Endothelial cell of umbilical vein (primary cell): ENCODE results near the gene REPS2. TPM values are rescaled to one million over a fixed set of nuclear protein-coding genes. Genes with fewer than 3 reads are reported as not detected.

Source experiments
- BruUV-seq: library from RNA; stranded (reverse); fragments of 400-500 nt; replicated peaks from 2 replicates; lab custom pipeline; 2021; lab: Mats Ljungman, UMichigan
- CTCF ChIA-PET: fragments of 300-600, 350-600 bp; sonication (Branson Sonifier 250); formaldehyde crosslinking; loops from one replicate; lab custom pipeline; 2021; ENCODE audit warnings: antibody characterized with exemption, inconsistent platforms; lab: Charles Lee
- POLR2A ChIA-PET: fragments of 300-600, 350-600 bp; sonication (Branson Sonifier 250); formaldehyde crosslinking; loops from one replicate; lab custom pipeline; 2021; ENCODE audit warnings: antibody characterized with exemption, inconsistent platforms; lab: Charles Lee
- DNase-seq: peaks from one replicate; pipeline ENCODE4 v3.0.0-alpha.2; 2011; ENCODE audit warnings: low read depth, low spot score
- FAIRE-seq: peaks from 2 replicates; lab custom pipeline; 2011; peaks lifted over from hg19 to GRCh38; lab: Jason Lieb, UNC
- H2AFZ ChIP-seq: 2 replicates; pipeline ENCODE4 v1.6.0; 2012; ENCODE audit warnings: low read depth, low read length, control low read depth, inconsistent platforms
- H3K27ac ChIP-seq: 2 replicates; pipeline ENCODE4 v1.5.1; 2011; ENCODE audit warnings: low read depth, mild to moderate bottlenecking, control low read depth, low read length, moderate library complexity; ENCODE audit not compliant: insufficient read depth
- H3K27me3 ChIP-seq, 2 experiments: 2 replicates each; pipeline versions ENCODE4 v1.6.0 to v1.6.1; 2011; ENCODE audit warnings: low read length in 2 of 2, mixed read lengths in 1 of 2; ENCODE audit not compliant: control insufficient read depth in 2 of 2, insufficient read depth in 2 of 2
- H3K36me3 ChIP-seq, 2 experiments: 2 replicates in 1 of 2; 3 replicates in 1 of 2; pipeline ENCODE4 v1.5.1; 2011; ENCODE audit warnings: low read length in 2 of 2, mild to moderate bottlenecking in 1 of 2, moderate library complexity in 1 of 2; ENCODE audit not compliant: control insufficient read depth in 2 of 2, insufficient read depth in 2 of 2; ENCODE audit errors: extremely low read depth in 1 of 2
- H3K4me1 ChIP-seq: 3 replicates; pipeline ENCODE4 v1.5.1; 2011; ENCODE audit warnings: mild to moderate bottlenecking, low read length; ENCODE audit not compliant: control insufficient read depth, insufficient read depth; ENCODE audit errors: extremely low read depth
- H3K4me2 ChIP-seq: 2 replicates; pipeline ENCODE4 v1.6.1; 2011; ENCODE audit warnings: low read length, control low read depth, mixed read lengths; ENCODE audit not compliant: insufficient read depth
- H3K4me3 ChIP-seq, 3 experiments: fragments of 200-600 bp in 1 of 3; sonication (generic), shearing (Covaris generic) in 1 of 3; replicated peaks in 1 of 3; 2 replicates each; pipeline ENCODE4 v1.5.1; 2011 to 2016; ENCODE audit warnings: control low read depth in 3 of 3, low read length in 3 of 3, mild to moderate bottlenecking in 2 of 3, inconsistent platforms in 1 of 3, low read depth in 1 of 3, moderate library complexity in 1 of 3; ENCODE audit not compliant: insufficient read depth in 1 of 3
- H3K79me2 ChIP-seq: 2 replicates; pipeline ENCODE4 v1.6.0; 2012; ENCODE audit warnings: low read length, inconsistent platforms; ENCODE audit not compliant: control insufficient read depth, insufficient read depth
- H3K9ac ChIP-seq: replicated peaks from 2 replicates; pipeline ENCODE3; 2011; ENCODE audit warnings: low read length, control low read depth; ENCODE audit not compliant: insufficient read depth; ENCODE audit errors: extremely low read depth
- H3K9me1 ChIP-seq: replicated peaks from 3 replicates; pipeline ENCODE4 v1.6.0; 2011; ENCODE audit warnings: mild to moderate bottlenecking, low read length; ENCODE audit not compliant: control insufficient read depth, insufficient read depth; ENCODE audit errors: extremely low read depth
- H3K9me3 ChIP-seq: replicated peaks from 2 replicates; pipeline ENCODE4 v1.5.1; 2012; ENCODE audit warnings: low read length, inconsistent platforms; ENCODE audit not compliant: control insufficient read depth, insufficient read depth
- H4K20me1 ChIP-seq: replicated peaks from 2 replicates; pipeline ENCODE3; 2011; ENCODE audit warnings: mild to moderate bottlenecking, low read length; ENCODE audit not compliant: control insufficient read depth, insufficient read depth; ENCODE audit errors: extremely low read depth
- CTCF ChIP-seq, 2 donors: IDR thresholded peaks; 1 replicate in 1 of 2; 2 replicates in 1 of 2; pipeline ENCODE4 v1.5.1; 2011; ENCODE audit warnings: low read length in 2 of 2, mild to moderate bottlenecking in 2 of 2, moderate library complexity in 2 of 2, control low read depth in 1 of 2, inconsistent platforms in 1 of 2, low read depth in 1 of 2; ENCODE audit not compliant: insufficient read depth in 1 of 2; ENCODE audit errors: extremely low read depth in 1 of 2
- EZH2 ChIP-seq: IDR thresholded peaks from 2 replicates; pipeline ENCODE4 v1.6.1; 2012; ENCODE audit warnings: borderline replicate concordance, low read depth, mild to moderate bottlenecking, moderate library complexity, low read length, inconsistent platforms; ENCODE audit not compliant: severe bottlenecking
- FOS ChIP-seq: IDR thresholded peaks from 2 replicates; pipeline ENCODE4 v1.6.1; 2011; ENCODE audit warnings: mild to moderate bottlenecking, low read length, moderate library complexity, borderline replicate concordance; ENCODE audit not compliant: insufficient read depth
- GATA2 ChIP-seq: IDR thresholded peaks from 2 replicates; pipeline ENCODE4 v1.7.0; 2011; ENCODE audit warnings: low read depth, mild to moderate bottlenecking, moderate library complexity, mixed read lengths, low read length; ENCODE audit not compliant: insufficient read length, insufficient read depth
- JUN ChIP-seq: IDR thresholded peaks from 2 replicates; pipeline ENCODE4 v1.6.1; 2011; ENCODE audit warnings: borderline replicate concordance, low read depth; ENCODE audit not compliant: insufficient read length, insufficient read depth
- MYC ChIP-seq: IDR thresholded peaks from one replicate; pipeline ENCODE4 v1.6.1; 2011; ENCODE audit warnings: mild to moderate bottlenecking, low read depth, low read length
- dilution Hi-C: fragments of 300-500 bp; cut with MboI; formaldehyde crosslinking; loops from one replicate; pipeline ENCODE4 v1.15.0; 2019; ENCODE audit warnings: low sequenced_read_pairs; ENCODE audit not compliant: extremely low pct_ligation_motif_present
- intact Hi-C: fragments of 100-400 bp; cut with micrococcal nuclease; formaldehyde crosslinking; loops from one replicate; pipeline ENCODE4 v1.10.0; 2022
- polyA plus RNA-seq, 4 experiments: library from polyadenylated mRNA; depleted of rRNA in 3 of 4; stranded (reverse) in 3 of 4; unstranded in 1 of 4; fragments of >200 nt; gene quantifications; 2 replicates each; pipeline versions ENCODE4 v1.2.1 to v1.2.3, GENCODE V29; 2011 to 2012; ENCODE audit warnings: missing spikeins in 1 of 4
- total RNA-seq: library from RNA; stranded (reverse); gene quantifications from 2 replicates; pipeline ENCODE4 v1.2.3, GENCODE V29; 2021
- TF ChIP-seq, protein P1 (sequence below): IDR thresholded peaks from 2 replicates; pipeline ENCODE4 v1.6.1; 2011; ENCODE audit not compliant: insufficient read depth, insufficient read length

Gene REPS2
- total and polyA plus RNA-seq, 2 donors (not counting 3 experiments of a cell fraction or from before 2014, with no cell fraction given): 0.91 to 2.6 TPM

GRCh38 chrX:17020356-17020755, 73.9 kb downstream of the REPS2 start:
- no peak for TF ChIP-seq CTCF (IDR thresholded peaks at IDR 0.05; ENCODE audit: extremely low read depth in 1 of 2, insufficient read depth in 1 of 2, low read depth in 1 of 2, low read length in 2 of 2)
- TF ChIP-seq FOS: no peak
- TF ChIP-seq, protein P1, sequence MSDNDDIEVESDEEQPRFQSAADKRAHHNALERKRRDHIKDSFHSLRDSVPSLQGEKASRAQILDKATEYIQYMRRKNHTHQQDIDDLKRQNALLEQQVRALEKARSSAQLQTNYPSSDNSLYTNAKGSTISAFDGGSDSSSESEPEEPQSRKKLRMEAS: no peak
- no peak for TF ChIP-seq MYC
- no peak for TF ChIP-seq GATA2
- TF ChIP-seq JUN: no peak
- TF ChIP-seq EZH2: no peak
- no peak for DNase-seq
- H3K9me3 ChIP-seq: no peaks in the 10 kb centered on the region
- FAIRE-seq: peak; percentile 18
- no peaks in the 10 kb centered on the region for H3K9me1 ChIP-seq
- H3K27ac ChIP-seq: no peak overlapping the region
- ChIA-PET CTCF (interaction anchor here (1.0 to 2.1 kb wide), 3 partner anchors 26 to 137 kb away, joined by 3 to 13 read pairs (median 3); no protein-coding TSS in a partner anchor), POLR2A (no interaction called here)
- H3K4me1 ChIP-seq: no peaks in the 10 kb centered on the region
- H4K20me1 ChIP-seq: no peaks in the 10 kb centered on the region
- intact Hi-C loops: no loop called here
- no peak overlapping the region for H3K4me3 ChIP-seq
- H2AFZ ChIP-seq: no peak overlapping the region
- dilution Hi-C loops: no loop called here
- H3K4me2 ChIP-seq: no peak overlapping the region
- H3K79me2 ChIP-seq: no peaks in the 10 kb centered on the region
- no peaks in the 10 kb centered on the region for H3K27me3 ChIP-seq
- no peaks in the 10 kb centered on the region for H3K36me3 ChIP-seq
- H3K9ac ChIP-seq: no peak overlapping the region
- no TSS peak for BruUV-seq
